Fibroblast of skin of right quadriceps (primary cell): ENCODE results near the gene FAM193B.

Source experiments
- DNase-seq: peaks from one replicate; pipeline ENCODE4 v3.0.0-alpha.2; 2013

Gene FAM193B

GRCh38 chr5:177554474-177555111 is at the start of gene FAM193B:
FAM193B (minus strand) TSS chr5:177554563; CDS start chr5:177554458, 105 bp downstream.
- peak; percentile 91 for DNase-seq

GRCh38 chr5:177604116-177604521 is 49.8 kb upstream of the FAM193B start:
- DNase-seq, result no peak

GRCh38 chr5:177603631-177604030 is 49.3 kb upstream of the FAM193B start:
- no peak for DNase-seq

GRCh38 chr5:177602458-177602830 is 48.1 kb upstream of the FAM193B start:
- no peak for DNase-seq

- DNase-seq, result no peak
Measured at GRCh38 chr5:177601577-177602457, 47.5 kb upstream of the FAM193B start.

- no peak for DNase-seq
Measured at GRCh38 chr5:177601126-177601525, 46.8 kb upstream of the FAM193B start.

- peak; percentile 13 for DNase-seq
Measured at GRCh38 chr5:177600508-177601018, 46.2 kb upstream of the FAM193B start.

- DNase-seq, result peak; percentile 81
Measured at GRCh38 chr5:177599731-177600507, 45.6 kb upstream of the FAM193B start, which contains the start of gene B4GALT7. B4GALT7 (plus strand) TSS chr5:177600132; CDS start chr5:177600211, 79 bp downstream.

- no peak for DNase-seq
Measured at GRCh38 chr5:177598477-177598876, 44.1 kb upstream of the FAM193B start.

- DNase-seq, result no peak
Measured at GRCh38 chr5:177596775-177597238, 42.4 kb upstream of the FAM193B start.

- DNase-seq, result no peak
Measured at GRCh38 chr5:177595991-177596774, 41.8 kb upstream of the FAM193B start.

- no peak for DNase-seq
Measured at GRCh38 chr5:177595026-177595585, 40.7 kb upstream of the FAM193B start.

GRCh38 chr5:177594071-177594470 is 39.7 kb upstream of the FAM193B start:
- no peak for DNase-seq

- no peak for DNase-seq
Measured at GRCh38 chr5:177593511-177593910, 39.1 kb upstream of the FAM193B start.

- no peak for DNase-seq
Measured at GRCh38 chr5:177592905-177593304, 38.5 kb upstream of the FAM193B start.

GRCh38 chr5:177592010-177592834 is 37.9 kb upstream of the FAM193B start, which contains the start of gene TMED9:
TMED9 (plus strand) TSS chr5:177592203; CDS start chr5:177592215, 12 bp downstream.
- DNase-seq, result peak; percentile 81

- DNase-seq, result no peak
Measured at GRCh38 chr5:177591690-177592009, 37.3 kb upstream of the FAM193B start.

- DNase-seq, result no peak
Measured at GRCh38 chr5:177590406-177590805, 36.0 kb upstream of the FAM193B start.

- DNase-seq, result no peak
Measured at GRCh38 chr5:177588413-177588909, 34.1 kb upstream of the FAM193B start.

GRCh38 chr5:177578316-177578715 is 24.0 kb upstream of the FAM193B start:
- no peak for DNase-seq

GRCh38 chr5:177576169-177576568 is 21.8 kb upstream of the FAM193B start:
- no peak for DNase-seq
